Peyer's patch (tissue), 4 donors: ENCODE measurements around the gene CSF1R.

Experiments
- POLR2A ChIP-seq, 2 donors: fragments of 450-650 bp; IDR thresholded peaks; one replicate each; pipeline ENCODE4 v1.5.1; 2017; ENCODE audit warnings: antibody characterized with exemption in 2 of 2, mild to moderate bottlenecking in 2 of 2, moderate library complexity in 2 of 2
- TF ChIP-seq, protein P1 (sequence below), 6 experiments: fragments of 450-650 bp in 4 of 6; fragments of 200-600 bp in 2 of 6; sonication (generic) in 1 of 6; IDR thresholded peaks; one replicate each; pipeline ENCODE4 v1.5.1; 2017 to 2019; ENCODE audit warnings: antibody characterized with exemption in 6 of 6, mild to moderate bottlenecking in 3 of 6, moderate library complexity in 1 of 6

DNA sequence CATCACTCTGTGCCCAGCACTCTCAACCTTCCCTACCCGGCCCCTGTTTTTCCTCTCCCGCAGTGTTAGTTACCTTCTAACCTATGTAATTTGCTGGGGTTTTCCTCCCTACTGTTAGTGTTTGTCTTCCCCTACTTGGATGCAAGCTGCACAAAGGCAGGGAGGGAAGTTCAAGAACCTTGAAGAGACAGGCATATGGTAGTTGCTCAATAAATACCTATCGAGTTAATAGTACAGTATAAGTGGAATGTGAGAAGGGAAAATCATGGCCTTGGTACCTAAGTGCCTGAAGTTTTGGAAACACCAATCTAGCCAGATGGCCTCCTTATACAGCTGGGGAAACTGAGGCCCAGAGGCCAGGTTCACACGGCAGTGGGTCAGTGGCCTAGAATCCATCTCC lies 45.1 kb upstream of the CSF1R start:
- TF ChIP-seq POLR2A (IDR thresholded peaks at IDR 0.05): no peak
- TF ChIP-seq, protein P1, sequence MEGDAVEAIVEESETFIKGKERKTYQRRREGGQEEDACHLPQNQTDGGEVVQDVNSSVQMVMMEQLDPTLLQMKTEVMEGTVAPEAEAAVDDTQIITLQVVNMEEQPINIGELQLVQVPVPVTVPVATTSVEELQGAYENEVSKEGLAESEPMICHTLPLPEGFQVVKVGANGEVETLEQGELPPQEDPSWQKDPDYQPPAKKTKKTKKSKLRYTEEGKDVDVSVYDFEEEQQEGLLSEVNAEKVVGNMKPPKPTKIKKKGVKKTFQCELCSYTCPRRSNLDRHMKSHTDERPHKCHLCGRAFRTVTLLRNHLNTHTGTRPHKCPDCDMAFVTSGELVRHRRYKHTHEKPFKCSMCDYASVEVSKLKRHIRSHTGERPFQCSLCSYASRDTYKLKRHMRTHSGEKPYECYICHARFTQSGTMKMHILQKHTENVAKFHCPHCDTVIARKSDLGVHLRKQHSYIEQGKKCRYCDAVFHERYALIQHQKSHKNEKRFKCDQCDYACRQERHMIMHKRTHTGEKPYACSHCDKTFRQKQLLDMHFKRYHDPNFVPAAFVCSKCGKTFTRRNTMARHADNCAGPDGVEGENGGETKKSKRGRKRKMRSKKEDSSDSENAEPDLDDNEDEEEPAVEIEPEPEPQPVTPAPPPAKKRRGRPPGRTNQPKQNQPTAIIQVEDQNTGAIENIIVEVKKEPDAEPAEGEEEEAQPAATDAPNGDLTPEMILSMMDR (IDR thresholded peaks at IDR 0.05): no peak
